ENCODE measurements around the gene TFIP11. TPM values are rescaled to one million over a fixed set of nuclear protein-coding genes. Genes with fewer than 3 reads are reported as not detected.
A peak's percentile ranks its signal among the peaks of the same experiment; 100 is the strongest.

Gene TFIP11
- total and polyA plus RNA-seq, 2 of the 8 experiments (the other 6 are each of a cell fraction or from before 2014, with no cell fraction given) = 18.1 to 28.3 TPM

DNA sequence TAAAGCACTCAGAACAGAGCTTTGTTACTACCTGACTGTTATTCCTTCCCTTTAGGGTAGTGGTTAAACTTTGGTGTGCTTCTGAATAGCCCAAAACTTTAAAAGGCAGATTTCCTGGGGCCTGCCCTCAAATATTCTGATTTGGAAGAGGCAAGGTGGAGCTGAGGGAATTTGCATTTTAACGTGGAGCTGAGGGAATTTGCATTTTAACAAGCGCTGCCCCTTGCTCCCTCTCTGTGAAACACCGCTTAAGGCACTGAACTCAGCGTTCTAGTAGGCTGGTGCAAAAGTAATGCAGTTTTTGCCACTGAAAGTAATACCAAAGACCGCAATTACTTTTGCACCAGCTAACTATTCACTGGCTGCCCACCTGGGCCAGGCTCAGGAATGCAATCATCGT is 42.7 kb upstream of the TFIP11 start:
- Histone ChIP-seq H3K36me3 (ENCODE audit: control insufficient read depth in 2 of 4, insufficient read depth in 4 of 4, low read length in 3 of 4) (no peaks in the 10 kb centered on the region), H2BK15ac (ENCODE audit: low read length) (peak overlapping the region; percentile 4; the same call in 1 of the 2 replicates), H4K8ac (ENCODE audit: extremely low read depth, insufficient read depth, low read length) (no peak overlapping the region), H3K56ac (replicated peaks; ENCODE audit: insufficient read length, low read depth, low read length) (no peak overlapping the region), H2BK12ac (ENCODE audit: low read depth, low read length) (peak overlapping the region; percentile 28; the same call in 1 of the 2 replicates), H3K9me3 (ENCODE audit: insufficient read depth in 2 of 2, low read depth in 1 of 2, low read length in 1 of 2) (no peaks in the 10 kb centered on the region), H3K9ac (replicated peaks in 1 of 4; ENCODE audit: extremely low read depth in 1 of 4, low read depth in 3 of 4, low read length in 3 of 4) (no peak overlapping the region), H3K27me3 (replicated peaks in 1 of 4; ENCODE audit: control insufficient read depth in 3 of 4, extremely low read depth in 1 of 4, insufficient read depth in 3 of 4, low read length in 3 of 4) (no peaks in the 10 kb centered on the region), H3K18ac (ENCODE audit: extremely low read depth, low read length) (peak overlapping the region; percentile 61; the same call in 1 of the 2 replicates), H4K91ac (replicated peaks; ENCODE audit: insufficient read length, low read length) (peak overlapping the region; percentile 67), H3K27ac (ENCODE audit: low read depth, low read length) (peak overlapping the region; percentile 53; the same call in 1 of the 2 replicates), H3K79me1 (ENCODE audit: low read depth, low read length) (peaks cover 16% of the 10 kb centered on the region), H3K23ac (ENCODE audit: insufficient read length) (no peak overlapping the region), H3K4me1 (replicated peaks in 1 of 4; ENCODE audit: control insufficient read depth in 3 of 4, insufficient read depth in 4 of 4, low read length in 3 of 4) (peaks cover 20 to 41% (median 29%) of the 10 kb centered on the region in 4 experiments), H2BK20ac (ENCODE audit: low read length) (peak overlapping the region; percentile 63; the same call in 1 of the 2 replicates), H3K79me2 (ENCODE audit: control insufficient read depth in 1 of 2, insufficient read depth in 2 of 2, low read length in 2 of 2) (peaks cover 9 to 78% of the 10 kb centered on the region in 2 experiments), H2BK5ac (ENCODE audit: low read depth, low read length) (0 out of 2 replicates have a peak overlapping the region, but pooled peaks have one; percentile 50), H2BK120ac (replicated peaks; ENCODE audit: low read depth, low read length) (no peak overlapping the region), H2AFZ (ENCODE audit: low read length) (no peak overlapping the region), H3K4me3 (ENCODE audit: extremely low read depth in 1 of 4, insufficient read depth in 2 of 4, low read depth in 3 of 4, low read length in 4 of 4) (peak overlapping the region in 1 of 4 experiments; percentile 21; a peak in 1 of 8 replicates), H3K23me2 (ENCODE audit: low read depth, low read length) (no peaks in the 10 kb centered on the region), H4K5ac (ENCODE audit: insufficient read length, low read depth, low read length) (peak overlapping the region; percentile 14), H3K4ac (replicated peaks; ENCODE audit: insufficient read length, low read depth, low read length) (peak overlapping the region; percentile 29), H2AK5ac (ENCODE audit: low read depth, low read length) (0 out of 2 replicates have a peak overlapping the region, but pooled peaks have one; percentile 29), H3K14ac (ENCODE audit: insufficient read length) (no peak overlapping the region), H4K20me1 (replicated peaks in 1 of 2; ENCODE audit: control insufficient read depth in 1 of 2, insufficient read depth in 2 of 2, low read length in 2 of 2) (peaks cover 5 to 6% of the 10 kb centered on the region in 2 experiments), H3K4me2 (ENCODE audit: insufficient read depth in 1 of 2, low read depth in 2 of 2, low read length in 2 of 2) (peak overlapping the region; percentile 40 to 59)
- POLR2A ChIA-PET (ENCODE audit: partially characterized antibody) = interaction anchor here (0.6 to 2.5 kb wide), 14 partner anchors 10 to 196 kb away, joined by 3 to 17 read pairs (median 3); partner anchors contain the start of genes CRYBB1, TFIP11 and TPST2
- WGBS, 2 experiments (ENCODE audit: extremely low coverage in 1 of 2, insufficient coverage in 1 of 2, insufficient read length in 1 of 2, insufficient replicate concordance in 2 of 2, low coverage in 1 of 2, low lambda C conversion rate in 2 of 2, missing lambda C conversion rate in 1 of 2) = 26% methylated on average over 6 of the region's 6 CpGs; no CpG with 5 or more reads in 1 of the 2 experiments
- peak; percentile 66 for FAIRE-seq
- peak in 1 of 2 experiments; percentile 46 for DNase-seq (ENCODE audit: low read depth in 1 of 2, low spot score in 2 of 2)
- CTCF ChIA-PET (ENCODE audit: partially characterized antibody) = interaction anchor here (0.9 to 1.7 kb wide), 8 partner anchors 9 to 111 kb away, joined by 3 to 8 read pairs (median 4); no protein-coding TSS in a partner anchor
- no peak for TF ChIP-seq ASH2L (IDR thresholded peaks at IDR 0.05; ENCODE audit: low read length)
- no peak for TF ChIP-seq BRCA1 (IDR thresholded peaks at IDR 0.05; ENCODE audit: low read depth, low read length)
- TF ChIP-seq CREB1 (IDR thresholded peaks at IDR 0.05) = no peak
- TF ChIP-seq SIN3A (conservative IDR thresholded peaks at IDR 0.05 in 1 of 2, IDR thresholded peaks at IDR 0.05 in 1 of 2; ENCODE audit: low read depth in 1 of 2, low read length in 2 of 2) = no peak
- TF ChIP-seq BACH1 (IDR thresholded peaks at IDR 0.05; ENCODE audit: low read length) = no peak
- TF ChIP-seq EZH2 (IDR thresholded peaks at IDR 0.05; ENCODE audit: low read depth, low read length, severe bottlenecking) = no peak
- no peak for TF ChIP-seq POU5F1 (IDR thresholded peaks at IDR 0.05; ENCODE audit: low read depth, low read length)
